SK-N-SH treated with all-trans-retinoic acid at 6 μM for 48 hours (cell line): Measurements from ENCODE around the gene GRAMD2A.

Experiments
- ATAC-seq: fragments of 200-7000 bp; cut with Tn5 transposase; 3 replicates; pipeline ENCODE4 v1.9.1; 2020; ENCODE audit warnings: mild to moderate bottlenecking, moderate library complexity
- ARNTL ChIP-seq: fragments of 450-650 bp; formaldehyde crosslinking; IDR thresholded peaks from 2 replicates; pipeline ENCODE4 v1.5.0; 2020; ENCODE audit warnings: low read depth, mild to moderate bottlenecking, moderate library complexity, borderline replicate concordance
- BACH2 ChIP-seq: fragments of 250-450 bp; sonication (Bioruptor Pico); IDR thresholded peaks from 2 replicates; pipeline ENCODE4 v1.9.0; 2021; ENCODE audit warnings: mild to moderate bottlenecking, borderline replicate concordance
- CSDC2 ChIP-seq: fragments of 250-450 bp; sonication (Bioruptor Pico); IDR thresholded peaks from 2 replicates; pipeline ENCODE4 v1.5.0; 2020; ENCODE audit warnings: mild to moderate bottlenecking, moderate library complexity
- ESRRG ChIP-seq: fragments of 250-450 bp; sonication (Bioruptor Pico); IDR thresholded peaks from 2 replicates; pipeline ENCODE4 v1.6.1; 2021; ENCODE audit warnings: mild to moderate bottlenecking
- GLIS3 ChIP-seq: fragments of 250-450 bp; sonication (Bioruptor Pico); IDR thresholded peaks from 2 replicates; pipeline ENCODE4 v1.5.0; 2020; ENCODE audit warnings: mild to moderate bottlenecking, moderate library complexity
- ISL1 ChIP-seq: fragments of 250-450 bp; sonication (Bioruptor Pico); IDR thresholded peaks from 2 replicates; pipeline ENCODE4 v2.1.2; 2022; ENCODE audit warnings: mild to moderate bottlenecking, moderate library complexity
- OSR1 ChIP-seq: fragments of 250-450 bp; sonication (Bioruptor Pico); IDR thresholded peaks from 2 replicates; pipeline ENCODE4 v1.8.0; 2022; ENCODE audit warnings: moderate library complexity, mild to moderate bottlenecking, inconsistent platforms
- PPARA ChIP-seq: fragments of 250-450 bp; sonication (Bioruptor Pico); IDR thresholded peaks from 2 replicates; pipeline ENCODE4 v1.5.0; 2020; ENCODE audit warnings: mild to moderate bottlenecking, borderline replicate concordance
- RARB ChIP-seq: fragments of 250-450 bp; sonication (Bioruptor Pico); IDR thresholded peaks from 2 replicates; pipeline ENCODE4 v1.8.0; 2021; ENCODE audit warnings: mild to moderate bottlenecking, moderate library complexity
- SNAI2 ChIP-seq: fragments of 250-450 bp; sonication (Bioruptor Pico); IDR thresholded peaks from 2 replicates; pipeline ENCODE4 v1.5.0; 2020; ENCODE audit warnings: mild to moderate bottlenecking, moderate library complexity
- TCF4 ChIP-seq: fragments of 250-450 bp; sonication (Bioruptor Pico); IDR thresholded peaks from 2 replicates; pipeline ENCODE4 v1.8.0; 2021; ENCODE audit warnings: mild to moderate bottlenecking, moderate library complexity, borderline replicate concordance
- TOX ChIP-seq: fragments of 250-450 bp; sonication (Bioruptor Pico); IDR thresholded peaks from 2 replicates; pipeline ENCODE4 v1.8.0; 2021; ENCODE audit warnings: mild to moderate bottlenecking, moderate library complexity, borderline replicate concordance
- ZC3H10 ChIP-seq: fragments of 250-450 bp; sonication (Bioruptor Pico); IDR thresholded peaks from 2 replicates; pipeline ENCODE4 v1.5.1; 2021; ENCODE audit warnings: mild to moderate bottlenecking, moderate library complexity
- ZFP3 ChIP-seq: fragments of 250-450 bp; sonication (Bioruptor Pico); IDR thresholded peaks from 2 replicates; pipeline ENCODE4 v1.5.0; 2020; ENCODE audit warnings: mild to moderate bottlenecking, moderate library complexity
- ZNF565 ChIP-seq: fragments of 450-650 bp; formaldehyde crosslinking; conservative IDR thresholded peaks from 2 replicates; pipeline ENCODE4 v1.5.0; 2020; ENCODE audit warnings: low read depth, mild to moderate bottlenecking, moderate library complexity
- ZNF70 ChIP-seq: fragments of 450-650 bp; formaldehyde crosslinking; IDR thresholded peaks from 2 replicates; pipeline ENCODE4 v1.5.0; 2020; ENCODE audit warnings: mild to moderate bottlenecking, moderate library complexity
- ZNF8 ChIP-seq: fragments of 450-650 bp; formaldehyde crosslinking; IDR thresholded peaks from 2 replicates; pipeline ENCODE4 v1.5.0; 2020; ENCODE audit warnings: mild to moderate bottlenecking, moderate library complexity
- TF ChIP-seq, protein P1 (sequence below): fragments of 250-450 bp; sonication (Bioruptor Pico); IDR thresholded peaks from 2 replicates; pipeline ENCODE4 v1.5.1; 2020; ENCODE audit warnings: low read depth, mild to moderate bottlenecking, moderate library complexity
- TF ChIP-seq, protein P2 (sequence below): fragments of 250-450 bp; sonication (Bioruptor Pico); IDR thresholded peaks from 2 replicates; pipeline ENCODE4 v1.8.0; 2021; ENCODE audit warnings: low read depth, mild to moderate bottlenecking, moderate library complexity, borderline replicate concordance
- TF ChIP-seq, protein P3 (sequence below): fragments of 250-450 bp; sonication (Bioruptor Pico); IDR thresholded peaks from 2 replicates; pipeline ENCODE4 v1.5.0; 2020; ENCODE audit warnings: mild to moderate bottlenecking, moderate library complexity
- TF ChIP-seq, protein P4 (sequence below): fragments of 250-450 bp; sonication (Bioruptor Pico); IDR thresholded peaks from 2 replicates; pipeline ENCODE4 v1.5.1; 2021; ENCODE audit warnings: mild to moderate bottlenecking, moderate library complexity

The GRAMD2A gene

DNA sequence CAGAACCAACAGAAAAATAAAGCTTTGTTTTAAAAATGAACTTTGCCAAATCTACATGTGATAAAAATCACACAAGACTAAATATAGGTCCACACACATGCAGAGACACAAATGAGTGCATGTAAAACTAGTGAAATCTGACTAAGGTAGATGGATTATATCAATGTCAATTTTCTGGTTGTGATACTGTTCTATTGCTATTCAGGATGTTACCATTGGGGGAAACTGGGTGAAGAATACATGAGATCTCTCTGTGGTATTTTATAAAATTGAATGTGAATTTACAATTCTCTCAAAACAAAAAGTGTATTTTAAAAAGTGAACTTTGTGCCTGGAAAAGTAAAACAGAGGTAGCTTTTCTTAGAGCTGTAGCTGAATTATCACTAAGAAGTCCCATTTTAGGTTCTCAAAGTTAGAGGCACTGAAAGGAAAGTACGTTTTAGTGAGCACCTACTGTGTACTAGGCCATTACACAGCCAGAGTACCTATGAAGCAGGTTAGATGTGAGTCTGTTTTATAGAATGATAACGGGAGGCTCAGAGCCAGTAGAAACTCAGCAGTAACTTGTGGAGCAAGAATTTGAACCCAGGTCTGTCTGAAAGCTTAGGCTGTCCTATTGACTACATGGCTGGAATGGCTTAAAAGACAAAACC is 8.2 kb downstream of the GRAMD2A start:
- ATAC-seq: no peak
- no peak for TF ChIP-seq ISL1 (CRISPR knock-in tag)
- TF ChIP-seq, protein P1, sequence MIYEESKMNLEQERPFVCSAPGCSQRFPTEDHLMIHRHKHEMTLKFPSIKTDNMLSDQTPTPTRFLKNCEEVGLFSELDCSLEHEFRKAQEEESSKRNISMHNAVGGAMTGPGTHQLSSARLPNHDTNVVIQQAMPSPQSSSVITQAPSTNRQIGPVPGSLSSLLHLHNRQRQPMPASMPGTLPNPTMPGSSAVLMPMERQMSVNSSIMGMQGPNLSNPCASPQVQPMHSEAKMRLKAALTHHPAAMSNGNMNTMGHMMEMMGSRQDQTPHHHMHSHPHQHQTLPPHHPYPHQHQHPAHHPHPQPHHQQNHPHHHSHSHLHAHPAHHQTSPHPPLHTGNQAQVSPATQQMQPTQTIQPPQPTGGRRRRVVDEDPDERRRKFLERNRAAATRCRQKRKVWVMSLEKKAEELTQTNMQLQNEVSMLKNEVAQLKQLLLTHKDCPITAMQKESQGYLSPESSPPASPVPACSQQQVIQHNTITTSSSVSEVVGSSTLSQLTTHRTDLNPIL: no peak
- no peak for TF ChIP-seq ZC3H10 (CRISPR knock-in tag)
- no peak for TF ChIP-seq PPARA (CRISPR knock-in tag)
- TF ChIP-seq ZNF8 (CRISPR knock-in tag): no peak
- no peak for TF ChIP-seq ZNF565 (CRISPR knock-in tag)

DNA sequence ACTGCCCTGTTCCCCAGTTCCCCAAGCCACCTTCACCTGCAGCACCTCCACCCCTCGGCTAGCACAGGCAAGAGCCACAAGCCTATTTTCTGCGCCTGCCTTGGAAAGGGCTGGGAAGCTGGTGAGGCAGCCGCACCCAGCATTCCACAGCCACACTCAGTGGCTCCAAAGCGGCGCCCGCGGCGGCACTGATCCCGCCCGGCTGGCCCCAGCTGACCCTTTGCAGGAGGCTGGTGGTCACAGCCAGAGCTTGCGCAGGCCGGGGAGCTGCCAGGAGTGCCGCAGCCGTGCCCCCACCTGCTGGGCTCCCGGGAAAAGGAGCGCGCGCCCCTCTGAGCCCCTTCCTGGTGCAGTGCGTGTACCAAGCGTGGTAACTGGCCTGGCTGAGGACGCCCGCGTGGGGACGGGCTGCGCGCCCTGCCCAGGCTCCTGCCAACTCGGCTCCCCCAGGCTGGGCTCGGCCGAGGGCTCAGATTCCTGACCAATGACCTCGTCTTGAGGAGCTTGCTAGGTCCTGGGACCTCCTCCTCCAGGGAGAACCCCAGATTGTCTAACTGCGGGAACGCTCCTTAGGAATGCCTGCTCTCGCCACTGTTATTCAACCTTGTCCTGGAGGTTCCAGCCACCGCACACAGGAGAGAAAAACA is 13.3 kb downstream of the GRAMD2A start:
- ATAC-seq: peak; percentile 86
- no peak for TF ChIP-seq TOX
- no peak for TF ChIP-seq ZNF70 (CRISPR knock-in tag)
- no peak for TF ChIP-seq ZNF8 (CRISPR knock-in tag)
- TF ChIP-seq TCF4 (CRISPR knock-in tag): no peak
- TF ChIP-seq ESRRG (CRISPR knock-in tag): no peak
- TF ChIP-seq GLIS3 (CRISPR knock-in tag): no peak
- TF ChIP-seq ARNTL (CRISPR knock-in tag): no peak
- TF ChIP-seq, protein P1: no peak
- no peak for TF ChIP-seq PPARA (CRISPR knock-in tag)
- TF ChIP-seq, protein P2, sequence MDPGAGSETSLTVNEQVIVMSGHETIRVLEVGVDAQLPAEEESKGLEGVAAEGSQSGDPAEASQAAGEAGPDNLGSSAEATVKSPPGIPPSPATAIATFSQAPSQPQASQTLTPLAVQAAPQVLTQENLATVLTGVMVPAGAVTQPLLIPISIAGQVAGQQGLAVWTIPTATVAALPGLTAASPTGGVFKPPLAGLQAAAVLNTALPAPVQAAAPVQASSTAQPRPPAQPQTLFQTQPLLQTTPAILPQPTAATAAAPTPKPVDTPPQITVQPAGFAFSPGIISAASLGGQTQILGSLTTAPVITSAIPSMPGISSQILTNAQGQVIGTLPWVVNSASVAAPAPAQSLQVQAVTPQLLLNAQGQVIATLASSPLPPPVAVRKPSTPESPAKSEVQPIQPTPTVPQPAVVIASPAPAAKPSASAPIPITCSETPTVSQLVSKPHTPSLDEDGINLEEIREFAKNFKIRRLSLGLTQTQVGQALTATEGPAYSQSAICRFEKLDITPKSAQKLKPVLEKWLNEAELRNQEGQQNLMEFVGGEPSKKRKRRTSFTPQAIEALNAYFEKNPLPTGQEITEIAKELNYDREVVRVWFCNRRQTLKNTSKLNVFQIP: no peak
- no peak for TF ChIP-seq ISL1 (CRISPR knock-in tag)
- TF ChIP-seq CSDC2 (CRISPR knock-in tag): no peak

DNA sequence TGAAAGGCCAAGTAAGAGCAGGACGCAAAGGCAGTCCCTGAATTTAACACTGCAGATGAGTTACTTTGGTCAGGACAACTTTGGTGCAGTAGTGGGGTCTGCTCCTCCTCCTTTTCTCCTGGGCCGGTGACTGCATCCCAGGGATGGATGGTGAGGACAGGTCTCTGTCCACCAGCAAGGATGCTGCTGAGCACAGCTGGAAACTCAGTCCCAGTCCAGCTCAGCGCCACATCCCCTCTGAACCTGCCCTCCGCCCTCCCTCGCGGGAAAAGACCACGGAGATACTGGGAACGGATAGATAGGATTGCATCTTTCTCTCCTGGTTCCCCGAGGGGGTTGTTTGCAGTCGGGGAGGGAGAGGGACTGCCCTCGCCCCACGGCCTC is 13.8 kb downstream of the GRAMD2A start:
- TF ChIP-seq ZFP3 (no peak), OSR1 (CRISPR knock-in tag) (no peak), BACH2 (CRISPR knock-in tag) (no peak), SNAI2 (no peak), PPARA (CRISPR knock-in tag) (no peak)
- TF ChIP-seq, protein P2: no peak
- ATAC-seq: peak; percentile 23

DNA sequence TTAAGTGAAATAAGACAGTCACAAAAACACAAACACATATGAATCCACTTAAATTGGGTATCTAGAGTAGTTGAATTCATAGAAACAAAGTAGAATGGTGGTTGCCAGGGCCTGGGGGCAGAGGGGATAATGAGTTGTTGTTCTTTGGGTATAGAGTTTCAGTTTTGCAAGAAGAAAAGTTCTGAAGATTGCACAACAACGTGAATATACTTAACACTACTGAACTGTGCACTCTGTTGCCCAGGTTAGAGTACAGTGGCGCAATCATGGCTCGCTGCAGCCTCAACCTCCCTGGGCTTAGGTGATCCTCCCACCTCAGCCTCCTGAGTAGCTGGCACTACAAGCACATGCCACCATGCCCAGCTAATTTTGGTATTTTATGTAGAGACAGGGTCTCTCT is 14.9 kb downstream of the GRAMD2A start:
- no peak for ATAC-seq
- no peak for TF ChIP-seq TOX
- TF ChIP-seq ZNF565 (CRISPR knock-in tag): no peak
- no peak for TF ChIP-seq RARB (CRISPR knock-in tag)
- TF ChIP-seq, protein P3, sequence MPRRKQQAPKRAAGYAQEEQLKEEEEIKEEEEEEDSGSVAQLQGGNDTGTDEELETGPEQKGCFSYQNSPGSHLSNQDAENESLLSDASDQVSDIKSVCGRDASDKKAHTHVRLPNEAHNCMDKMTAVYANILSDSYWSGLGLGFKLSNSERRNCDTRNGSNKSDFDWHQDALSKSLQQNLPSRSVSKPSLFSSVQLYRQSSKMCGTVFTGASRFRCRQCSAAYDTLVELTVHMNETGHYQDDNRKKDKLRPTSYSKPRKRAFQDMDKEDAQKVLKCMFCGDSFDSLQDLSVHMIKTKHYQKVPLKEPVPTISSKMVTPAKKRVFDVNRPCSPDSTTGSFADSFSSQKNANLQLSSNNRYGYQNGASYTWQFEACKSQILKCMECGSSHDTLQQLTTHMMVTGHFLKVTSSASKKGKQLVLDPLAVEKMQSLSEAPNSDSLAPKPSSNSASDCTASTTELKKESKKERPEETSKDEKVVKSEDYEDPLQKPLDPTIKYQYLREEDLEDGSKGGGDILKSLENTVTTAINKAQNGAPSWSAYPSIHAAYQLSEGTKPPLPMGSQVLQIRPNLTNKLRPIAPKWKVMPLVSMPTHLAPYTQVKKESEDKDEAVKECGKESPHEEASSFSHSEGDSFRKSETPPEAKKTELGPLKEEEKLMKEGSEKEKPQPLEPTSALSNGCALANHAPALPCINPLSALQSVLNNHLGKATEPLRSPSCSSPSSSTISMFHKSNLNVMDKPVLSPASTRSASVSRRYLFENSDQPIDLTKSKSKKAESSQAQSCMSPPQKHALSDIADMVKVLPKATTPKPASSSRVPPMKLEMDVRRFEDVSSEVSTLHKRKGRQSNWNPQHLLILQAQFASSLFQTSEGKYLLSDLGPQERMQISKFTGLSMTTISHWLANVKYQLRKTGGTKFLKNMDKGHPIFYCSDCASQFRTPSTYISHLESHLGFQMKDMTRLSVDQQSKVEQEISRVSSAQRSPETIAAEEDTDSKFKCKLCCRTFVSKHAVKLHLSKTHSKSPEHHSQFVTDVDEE (CRISPR knock-in tag): no peak
- TF ChIP-seq TCF4 (CRISPR knock-in tag): no peak
- TF ChIP-seq ZNF70 (CRISPR knock-in tag): no peak
- TF ChIP-seq BACH2 (CRISPR knock-in tag): no peak
- TF ChIP-seq ARNTL (CRISPR knock-in tag): no peak
- no peak for TF ChIP-seq ZC3H10 (CRISPR knock-in tag)
- TF ChIP-seq OSR1 (CRISPR knock-in tag): no peak
- TF ChIP-seq, protein P4, sequence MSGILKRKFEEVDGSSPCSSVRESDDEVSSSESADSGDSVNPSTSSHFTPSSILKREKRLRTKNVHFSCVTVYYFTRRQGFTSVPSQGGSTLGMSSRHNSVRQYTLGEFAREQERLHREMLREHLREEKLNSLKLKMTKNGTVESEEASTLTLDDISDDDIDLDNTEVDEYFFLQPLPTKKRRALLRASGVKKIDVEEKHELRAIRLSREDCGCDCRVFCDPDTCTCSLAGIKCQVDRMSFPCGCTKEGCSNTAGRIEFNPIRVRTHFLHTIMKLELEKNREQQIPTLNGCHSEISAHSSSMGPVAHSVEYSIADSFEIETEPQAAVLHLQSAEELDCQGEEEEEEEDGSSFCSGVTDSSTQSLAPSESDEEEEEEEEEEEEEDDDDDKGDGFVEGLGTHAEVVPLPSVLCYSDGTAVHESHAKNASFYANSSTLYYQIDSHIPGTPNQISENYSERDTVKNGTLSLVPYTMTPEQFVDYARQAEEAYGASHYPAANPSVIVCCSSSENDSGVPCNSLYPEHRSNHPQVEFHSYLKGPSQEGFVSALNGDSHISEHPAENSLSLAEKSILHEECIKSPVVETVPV: no peak
- no peak for TF ChIP-seq ISL1 (CRISPR knock-in tag)
- TF ChIP-seq, protein P1: no peak
- TF ChIP-seq ESRRG (CRISPR knock-in tag): no peak
- TF ChIP-seq PPARA (CRISPR knock-in tag): no peak
- TF ChIP-seq GLIS3 (CRISPR knock-in tag): no peak
